Lung (tissue), 12 donors: ENCODE results near the gene OGFOD1. TPM values are rescaled to one million over a fixed set of nuclear protein-coding genes. Genes with fewer than 3 reads are reported as not detected.

ENCODE experiments used
- ATAC-seq: fragments of 200-7000 bp; cut with Tn5 transposase; one replicate; pipeline ENCODE4 v1.9.1; 2020; ENCODE audit warnings: moderate number of reproducible peaks; ENCODE audit not compliant: insufficient read depth, low FRiP score
- DNase-seq, 3 donors: peaks; one replicate each; pipeline ENCODE4 v3.0.0-alpha.2; 2013 to 2017
- H3K27ac ChIP-seq, 2 donors: one replicate each; pipeline ENCODE4 v1.5.1; 2013; ENCODE audit warnings: mild to moderate bottlenecking in 2 of 2, moderate library complexity in 2 of 2, control low read depth in 1 of 2, inconsistent platforms in 1 of 2, low read depth in 1 of 2, low read length in 1 of 2
- H3K27me3 ChIP-seq, 3 donors: one replicate each; pipeline ENCODE4 v1.5.1; 2013; ENCODE audit warnings: low read length in 2 of 3; ENCODE audit not compliant: control insufficient read depth in 3 of 3, insufficient read depth in 3 of 3
- H3K36me3 ChIP-seq, 4 donors: one replicate each; pipeline ENCODE4 v1.5.1; 2013; ENCODE audit warnings: low read length in 4 of 4, mild to moderate bottlenecking in 1 of 4, moderate library complexity in 1 of 4; ENCODE audit not compliant: control insufficient read depth in 4 of 4, insufficient read depth in 4 of 4
- H3K4me1 ChIP-seq, 5 donors: one replicate each; pipeline ENCODE4 v1.5.1; 2013; ENCODE audit warnings: low read length in 5 of 5, mild to moderate bottlenecking in 2 of 5, moderate library complexity in 1 of 5; ENCODE audit not compliant: control insufficient read depth in 5 of 5, insufficient read depth in 5 of 5
- H3K4me3 ChIP-seq: one replicate; pipeline ENCODE4 v1.5.1; 2013; ENCODE audit warnings: mild to moderate bottlenecking, control low read depth, moderate library complexity
- H3K9ac ChIP-seq, 2 donors: one replicate each; pipeline ENCODE4 v1.5.1; 2013; ENCODE audit warnings: low read length in 2 of 2, control low read depth in 1 of 2; ENCODE audit not compliant: insufficient read depth in 1 of 2
- H3K9me3 ChIP-seq, 4 donors: one replicate each; pipeline ENCODE4 v1.5.1; 2013; ENCODE audit warnings: low read length in 3 of 4, mild to moderate bottlenecking in 1 of 4, moderate library complexity in 1 of 4; ENCODE audit not compliant: control insufficient read depth in 4 of 4, insufficient read depth in 3 of 4
- CTCF ChIP-seq: IDR thresholded peaks from 2 replicates; pipeline ENCODE4 v1.5.1; 2012; ENCODE audit warnings: mild to moderate bottlenecking; ENCODE audit errors: control extremely low read depth, extremely low read depth
- WGBS, 2 donors: extraction: QIAGEN DNeasy Blood & Tissue Kit; methylation state at CpG; one replicate each; pipeline ENCODE4 v1.1.7; 2013; 5-methylcytosine and 5-hydroxymethylcytosine counted together
- polyA plus RNA-seq, 2 donors: library from polyadenylated mRNA; stranded (reverse); fragments of 200-250 nt; gene quantifications; one replicate each; pipeline ENCODE4 v1.2.1, GENCODE V29; 2013
- total RNA-seq, 2 donors: library from RNA; depleted of rRNA in 1 of 2; stranded (reverse); fragments of >200 nt in 1 of 2; gene quantifications; one replicate each; pipeline ENCODE4 v1.2.1, GENCODE V29; 2014 to 2021
- donor health status: control.
- donor health status: control.
- donor health status: Bipolar disorder and iron deficiency.
- donor health status: healthy.
- donor health status: DM: yes; HTN: yes; CAD: no.

The OGFOD1 gene
- total and polyA plus RNA-seq, 4 donors: 9.1 to 36.1 (median 29.5) TPM

GRCh38 chr16:56419740-56420548 is 31.4 kb upstream of the OGFOD1 start:
- Histone ChIP-seq H3K36me3 (no peaks in the 10 kb centered on the region), H3K27me3 (peaks cover 0 to 6% (median 0%) of the 10 kb centered on the region in 3 donors), H3K9ac (no peak overlapping the region), H3K9me3 (no peaks in the 10 kb centered on the region), H3K4me3 (no peak overlapping the region), H3K27ac (no peak overlapping the region), H3K4me1 (peaks cover 4 to 28% (median 7%) of the 10 kb centered on the region in 5 donors)
- no peak for TF ChIP-seq CTCF
- no peak for DNase-seq
- WGBS, 2 donors: 93% methylated on average over 8 of the region's 8 CpGs
- no peak for ATAC-seq

- Histone ChIP-seq H3K27me3 (peaks cover 0 to 6% (median 0%) of the 10 kb centered on the region in 3 donors), H3K27ac (no peak overlapping the region), H3K4me1 (peaks cover 4 to 25% (median 7%) of the 10 kb centered on the region in 5 donors), H3K4me3 (no peak overlapping the region), H3K9ac (no peak overlapping the region), H3K36me3 (no peaks in the 10 kb centered on the region), H3K9me3 (no peaks in the 10 kb centered on the region)
- no peak for ATAC-seq
- no peak for TF ChIP-seq CTCF
- no peak for DNase-seq
These were observed 30.7 kb upstream of the OGFOD1 start for GRCh38 chr16:56420613-56421012.

GRCh38 chr16:56421313-56421712 is 30.0 kb upstream of the OGFOD1 start:
- H3K4me1 ChIP-seq: peaks cover 4 to 25% (median 7%) of the 10 kb centered on the region in 5 donors
- WGBS, 2 donors: 85 to 89% methylated on average over 2 of the region's 2 CpGs

More at GRCh38 chr16:56421313-56421712, 30.0 kb upstream of the OGFOD1 start:
- no peak for ATAC-seq
- H3K9me3 ChIP-seq: no peaks in the 10 kb centered on the region
- peaks cover 0 to 6% (median 0%) of the 10 kb centered on the region in 3 donors for H3K27me3 ChIP-seq
- DNase-seq: no peak
- H3K9ac ChIP-seq: no peak overlapping the region
- H3K27ac ChIP-seq: no peak overlapping the region
- no peak for TF ChIP-seq CTCF
- no peak overlapping the region for H3K4me3 ChIP-seq
- no peaks in the 10 kb centered on the region for H3K36me3 ChIP-seq
